Neural progenitor cell (in vitro differentiated cells): ENCODE measurements around the gene PYGO2.

Source experiments
- CTCF ChIP-seq: fragments of 200-600 bp; sonication (generic); IDR thresholded peaks from 2 replicates; pipeline ENCODE4 v1.5.1; 2017; ENCODE audit warnings: antibody characterized with exemption, mild to moderate bottlenecking
- EZH2 ChIP-seq: fragments of 200-600 bp; sonication (generic); IDR thresholded peaks from 2 replicates; pipeline ENCODE4 v1.6.1; 2017; ENCODE audit warnings: antibody characterized with exemption, mild to moderate bottlenecking, moderate library complexity
- EZH2phosphoT487 ChIP-seq: fragments of 200-600 bp; sonication (generic); IDR thresholded peaks from 2 replicates; pipeline ENCODE4 v1.6.1; 2017; ENCODE audit warnings: antibody characterized with exemption

GRCh38 chr1:154951901-154952657 is 9.5 kb downstream of the PYGO2 start:
- no peak for TF ChIP-seq CTCF
- TF ChIP-seq EZH2 = no peak
- no peak for TF ChIP-seq EZH2phosphoT487
